GM21515 (cell line): ENCODE results near the gene CCDC54.

Experiments used
- ATAC-seq: cut with Tn5 transposase; IDR thresholded peaks from one replicate; pipeline ENCODE4 v1.9.1; 2021; ENCODE audit not compliant: unreplicated experiment

CCDC54 gene

GRCh38 chr3:107392549-107393165 lies 15.4 kb downstream of the CCDC54 start:
- no peak for ATAC-seq

- no peak for ATAC-seq
Measured at GRCh38 chr3:107394502-107394901, 17.3 kb downstream of the CCDC54 start.

GRCh38 chr3:107395066-107395465 lies 17.8 kb downstream of the CCDC54 start:
- no peak for ATAC-seq

DNA sequence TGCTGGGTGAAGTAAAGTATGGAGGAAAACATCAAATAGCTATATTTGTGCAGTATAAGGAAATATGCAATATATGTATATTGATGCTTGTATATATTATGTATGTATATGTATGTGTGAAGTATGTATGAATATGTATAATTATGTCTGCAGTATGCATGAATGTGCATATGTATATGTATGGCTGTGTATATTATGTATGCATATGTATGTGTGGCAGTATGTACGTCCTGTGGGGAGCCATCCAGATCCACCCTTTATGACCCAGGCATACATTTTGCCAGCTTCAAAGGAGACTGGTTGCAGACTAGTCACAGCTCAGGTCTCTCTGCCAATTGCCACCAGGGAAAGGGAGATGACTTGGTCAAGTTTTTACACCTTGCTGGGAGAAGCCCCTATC lies 24.1 kb downstream of the CCDC54 start:
- no peak for ATAC-seq

DNA sequence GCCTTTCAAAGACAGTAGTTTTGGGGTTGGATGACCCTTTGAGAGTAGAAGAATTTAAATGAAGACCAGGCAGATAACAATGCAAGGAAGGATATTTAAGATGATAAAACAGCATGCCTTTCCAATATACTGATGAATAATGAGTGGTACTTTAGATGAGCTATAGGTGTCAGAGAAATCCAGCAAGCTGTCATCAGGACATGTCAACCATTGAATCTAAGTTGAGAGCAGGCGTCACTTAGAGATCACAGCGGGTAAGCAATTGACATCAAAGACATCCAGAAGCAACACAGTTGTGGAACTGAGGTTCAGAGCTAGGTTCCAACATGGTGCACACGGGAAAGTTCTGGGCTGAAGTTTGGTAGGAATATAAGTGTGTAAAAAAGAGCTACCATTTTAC lies 25.0 kb downstream of the CCDC54 start:
- no peak for ATAC-seq

DNA sequence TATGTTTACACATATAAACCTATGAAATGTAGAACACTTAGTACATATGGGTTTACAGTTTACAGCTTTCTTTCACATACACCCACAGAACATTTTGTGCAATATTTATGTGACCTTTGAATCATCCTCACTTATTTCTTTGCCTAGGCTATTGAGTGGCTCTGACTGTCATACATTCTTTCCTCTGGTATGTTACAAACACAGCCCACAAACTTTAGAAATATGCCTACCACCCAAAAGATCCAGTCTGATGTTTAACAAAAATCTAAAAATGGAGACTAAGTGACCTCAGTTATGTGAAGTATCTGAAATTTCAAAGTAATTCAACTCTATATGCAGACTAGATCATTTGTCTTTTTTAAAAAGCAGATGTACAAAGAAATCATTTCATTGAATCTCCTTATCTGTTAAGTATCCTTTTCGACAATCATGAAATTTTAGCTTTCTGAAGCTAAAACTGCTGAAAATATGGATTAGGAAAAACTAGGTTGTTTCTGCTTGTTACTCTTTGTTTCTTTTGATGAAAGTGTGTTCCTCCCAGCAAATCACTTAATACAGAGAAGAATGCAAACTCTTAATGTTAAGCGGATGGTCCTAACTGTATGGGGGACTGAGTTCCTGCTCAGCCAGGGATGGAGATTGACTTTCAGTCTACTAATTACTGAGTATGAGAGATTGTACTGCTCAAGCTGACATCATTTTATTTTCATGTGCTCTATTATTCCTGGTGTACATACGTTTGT lies 27.7 kb downstream of the CCDC54 start:
- ATAC-seq, result no peak

DNA sequence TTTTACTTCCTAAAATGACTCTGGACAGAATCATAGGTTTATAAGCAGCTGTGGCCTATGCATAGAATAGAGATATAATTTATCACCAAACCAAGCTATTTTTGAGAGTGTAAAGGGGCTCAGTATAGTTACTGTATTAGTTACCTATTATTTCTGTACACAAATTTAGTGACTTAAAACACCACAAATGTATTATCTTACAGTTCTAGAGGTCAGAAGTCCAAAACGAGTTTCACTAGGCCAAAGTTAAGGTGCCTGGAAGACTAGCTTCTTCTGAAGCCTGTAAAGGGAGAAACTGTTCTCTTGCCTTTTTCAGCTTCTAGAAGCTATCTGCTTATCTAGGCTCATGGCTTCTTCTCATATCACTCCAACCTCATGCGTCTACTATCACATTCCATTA lies 30.1 kb downstream of the CCDC54 start:
- no peak for ATAC-seq

DNA sequence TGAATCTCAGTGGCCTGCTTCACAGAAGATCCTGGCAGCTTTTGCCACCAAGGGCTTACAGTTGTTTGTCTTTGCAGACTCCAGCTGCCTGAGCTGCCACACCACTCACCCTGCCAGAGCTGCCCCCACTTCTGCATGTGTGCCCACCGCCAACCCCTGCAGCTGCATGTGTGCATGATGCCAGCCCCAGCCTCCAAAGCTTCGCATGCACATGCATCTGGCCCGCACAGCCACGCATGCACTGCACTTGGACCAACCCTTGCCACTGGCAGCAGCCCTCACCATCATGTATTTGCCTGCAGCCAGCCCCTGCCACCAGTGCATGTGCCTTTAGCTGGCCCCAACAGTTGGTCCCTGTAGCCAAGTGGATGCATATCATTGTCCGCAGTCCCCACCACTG lies 31.3 kb downstream of the CCDC54 start:
- ATAC-seq, result no peak

- no peak for ATAC-seq
Measured at GRCh38 chr3:107409365-107409764, 32.1 kb downstream of the CCDC54 start.

DNA sequence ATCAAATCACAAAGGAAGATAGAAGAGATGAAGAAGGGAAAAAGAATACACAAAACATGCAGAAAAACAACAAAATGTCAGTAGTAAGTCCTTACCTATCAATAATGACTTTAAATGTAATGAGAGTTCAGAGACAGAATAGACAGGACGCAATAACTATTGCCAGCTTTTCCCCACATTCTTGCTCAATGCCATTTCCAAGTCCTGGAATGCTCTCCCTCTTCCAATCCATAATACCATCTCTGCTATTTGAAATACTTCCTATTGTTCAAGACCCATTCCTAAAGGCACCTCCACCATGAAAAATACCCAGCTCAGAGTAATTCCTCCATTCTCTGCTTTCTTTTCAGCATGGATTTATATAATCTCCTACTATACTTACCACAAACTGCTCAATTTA lies 33.4 kb downstream of the CCDC54 start:
- no peak for ATAC-seq

GRCh38 chr3:107411056-107411455 lies 33.8 kb downstream of the CCDC54 start:
- no peak for ATAC-seq

DNA sequence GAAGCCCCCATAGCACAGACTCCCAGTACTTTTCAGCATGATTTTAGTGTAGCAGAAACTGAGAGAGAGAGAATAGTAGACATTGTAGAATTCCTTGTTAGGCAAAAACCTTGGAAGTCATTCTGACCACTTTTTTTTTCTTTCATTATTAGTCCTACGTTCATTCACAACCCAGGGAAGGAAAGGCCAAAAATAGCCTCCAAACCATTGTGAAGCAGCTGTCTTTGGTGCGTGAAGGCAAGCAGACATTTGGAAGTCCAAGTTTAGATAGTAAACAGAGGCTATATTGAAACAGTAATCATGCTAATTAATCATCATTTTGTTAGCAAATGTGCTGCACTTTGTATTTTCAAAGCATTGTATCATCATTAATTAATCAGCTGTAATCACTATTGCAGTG lies 34.5 kb downstream of the CCDC54 start:
- ATAC-seq, result no peak

- ATAC-seq, result no peak
Measured at GRCh38 chr3:107412376-107412775, 35.1 kb downstream of the CCDC54 start.

DNA sequence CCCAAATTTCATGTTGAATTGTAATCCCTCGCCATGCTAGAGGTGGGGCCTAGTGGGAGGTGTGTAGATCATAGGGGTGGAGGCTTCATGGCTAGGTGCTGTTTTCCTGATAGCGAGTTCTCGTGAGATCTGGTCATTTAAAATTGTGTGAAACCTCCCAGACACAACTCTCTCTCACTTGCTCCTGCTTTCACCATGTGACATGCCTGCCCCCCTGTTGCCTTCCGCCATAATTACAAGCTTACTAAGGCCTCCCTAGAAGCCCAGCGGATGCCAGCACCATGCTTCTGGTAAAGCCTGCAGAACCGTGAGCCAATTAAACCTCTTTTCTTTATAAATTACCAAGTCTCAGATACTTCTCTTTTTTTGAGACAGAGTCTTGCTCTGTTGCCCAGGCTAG lies 36.0 kb downstream of the CCDC54 start:
- no peak for ATAC-seq

GRCh38 chr3:107414325-107414964 lies 37.2 kb downstream of the CCDC54 start:
- peak; percentile 90 for ATAC-seq

- ATAC-seq, result no peak
Measured at GRCh38 chr3:107416138-107416537, 38.9 kb downstream of the CCDC54 start.

GRCh38 chr3:107416886-107417285 lies 39.6 kb downstream of the CCDC54 start:
- no peak for ATAC-seq

DNA sequence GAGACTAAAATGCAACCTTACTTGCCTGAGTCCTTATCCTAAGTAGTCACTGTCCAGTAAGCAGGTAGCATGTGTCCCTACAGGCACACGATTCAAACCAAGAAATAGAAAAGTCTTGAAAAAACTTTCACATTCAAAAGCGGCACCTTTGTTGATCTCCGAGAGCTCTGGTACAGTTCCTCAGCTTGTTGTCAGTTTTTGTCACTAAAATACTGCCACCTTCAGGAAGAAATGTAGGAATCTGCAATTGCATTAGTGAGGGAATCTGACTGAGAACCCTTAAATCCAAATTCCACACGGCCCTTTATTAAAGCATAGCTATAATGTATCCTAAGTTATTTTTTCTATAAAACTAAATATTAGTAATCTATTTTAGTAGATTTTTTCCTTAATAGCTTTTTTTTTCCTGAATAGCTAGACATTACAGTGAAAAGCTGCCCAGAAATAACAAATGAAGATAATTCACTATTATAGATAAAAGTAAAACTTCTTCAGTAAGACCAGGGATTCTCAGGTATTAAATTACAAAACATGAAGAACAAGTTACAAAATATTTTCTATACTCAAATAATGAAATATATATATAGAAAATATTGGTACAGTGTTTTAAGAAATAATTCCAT lies 44.0 kb downstream of the CCDC54 start:
- peak; percentile 95 for ATAC-seq

- ATAC-seq, result no peak
Measured at GRCh38 chr3:107421881-107422280, 44.6 kb downstream of the CCDC54 start.

GRCh38 chr3:107425033-107425432 lies 47.8 kb downstream of the CCDC54 start:
- no peak for ATAC-seq

DNA sequence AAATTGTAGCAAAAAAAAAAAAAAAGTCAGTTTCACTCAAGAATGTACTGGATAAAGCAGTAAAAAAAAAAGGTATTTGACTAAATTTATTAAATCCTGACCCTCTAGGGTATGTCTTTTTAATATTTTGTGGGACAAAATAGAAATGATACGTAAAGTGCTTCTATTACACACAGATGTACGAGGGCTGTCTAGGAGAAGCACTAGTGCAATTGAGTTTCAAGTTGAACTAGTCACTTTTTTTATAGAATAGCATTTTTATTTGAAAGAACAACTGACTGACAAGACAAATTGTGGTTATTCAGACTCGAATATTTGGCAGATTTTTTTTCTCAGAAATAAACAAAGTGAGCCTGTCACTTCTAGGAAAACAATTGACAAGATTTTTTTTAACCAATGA lies 49.0 kb downstream of the CCDC54 start:
- ATAC-seq, result no peak
